NCI-H69 (cell line): ENCODE measurements around the gene TAMM41.
"Not testable (repeated sequence)": the region's sequence is repeated elsewhere in the genome, so short reads cannot be mapped to it uniquely, and the experiment has no call there.

ENCODE experiments used
- DNase-seq: peaks from one replicate; lab custom pipeline; 2025; lab: John Stamatoyannopoulos, UW

TAMM41 gene

DNA sequence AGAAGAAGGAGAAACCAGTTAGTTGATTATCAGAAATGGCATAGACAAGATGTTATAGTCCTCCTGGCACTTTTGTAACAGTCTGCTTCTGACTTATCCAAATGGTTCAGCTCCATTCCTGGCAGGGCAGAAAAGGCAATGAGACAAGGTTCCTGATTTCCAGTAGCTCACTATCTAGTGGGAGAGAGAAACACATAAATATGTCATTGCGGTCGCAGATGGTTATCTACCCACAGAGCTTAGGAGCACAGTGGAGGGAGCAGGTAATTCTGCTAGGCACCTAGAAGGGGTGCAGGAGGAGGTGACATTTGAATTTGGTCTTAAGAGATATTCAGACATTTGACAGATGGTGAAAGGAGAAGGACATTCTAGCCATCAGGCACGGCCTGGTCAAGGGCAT lies 78.1 kb downstream of the TAMM41 start:
- no peak for DNase-seq

DNA sequence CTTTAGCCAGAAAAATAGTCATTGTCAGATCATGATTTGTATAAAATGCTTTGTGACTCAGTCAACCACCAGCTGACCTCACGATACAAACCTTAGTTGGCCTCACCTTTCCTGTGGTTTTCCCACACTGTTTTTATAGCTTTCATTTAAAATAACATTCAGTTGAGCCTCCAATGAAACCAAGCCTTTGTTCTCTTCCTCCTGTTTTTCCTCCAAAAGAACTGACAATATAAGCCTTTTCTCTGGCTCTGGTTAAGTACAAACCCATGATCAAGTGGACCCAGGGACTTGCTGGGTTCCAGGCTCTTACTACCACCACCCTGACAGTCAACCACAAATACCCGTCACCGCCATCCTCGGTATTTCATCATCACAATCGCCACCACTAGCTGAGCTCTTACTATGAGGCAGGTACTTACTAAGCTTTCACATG lies 81.7 kb downstream of the TAMM41 start:
- DNase-seq: no peak

DNA sequence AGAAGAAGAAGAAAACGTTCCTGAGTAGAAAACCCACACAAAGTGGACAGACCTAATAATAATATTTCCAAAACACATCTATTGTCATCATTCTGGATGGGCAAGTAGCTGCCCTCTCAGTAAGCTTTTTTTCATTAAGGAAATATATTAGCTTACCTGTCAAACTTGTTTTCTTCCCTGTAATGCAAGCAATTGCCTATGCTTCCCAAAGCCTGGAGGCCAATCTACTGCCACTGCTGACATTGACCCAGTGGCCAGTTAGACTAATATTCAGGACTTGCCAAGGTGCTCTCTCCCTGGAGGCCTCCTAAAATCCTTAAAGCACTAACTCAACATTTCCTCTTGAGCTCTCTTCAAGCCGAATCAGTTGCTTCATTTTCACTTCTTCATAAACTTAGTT lies 86.7 kb downstream of the TAMM41 start:
- no peak for DNase-seq

DNA sequence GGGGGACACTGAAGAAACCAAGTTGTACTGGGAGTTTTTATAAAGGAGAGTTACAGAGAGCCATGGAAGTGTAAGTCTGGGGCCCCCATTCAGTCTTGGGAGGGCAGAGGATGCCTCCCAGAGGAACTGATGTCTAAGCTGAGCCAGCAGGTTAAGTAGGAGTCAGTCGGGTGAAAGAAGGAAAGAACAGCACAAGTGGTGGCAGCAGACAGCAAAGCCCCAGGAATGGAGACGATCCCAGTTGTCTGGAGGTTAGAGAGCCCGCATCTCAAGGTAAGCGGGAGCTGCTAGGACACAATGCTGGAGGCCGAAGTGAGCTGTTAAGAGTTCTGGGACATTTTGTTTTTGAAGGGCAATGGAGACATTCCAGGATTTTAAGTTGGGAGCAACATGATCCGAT lies 88.8 kb downstream of the TAMM41 start:
- no peak for DNase-seq

DNA sequence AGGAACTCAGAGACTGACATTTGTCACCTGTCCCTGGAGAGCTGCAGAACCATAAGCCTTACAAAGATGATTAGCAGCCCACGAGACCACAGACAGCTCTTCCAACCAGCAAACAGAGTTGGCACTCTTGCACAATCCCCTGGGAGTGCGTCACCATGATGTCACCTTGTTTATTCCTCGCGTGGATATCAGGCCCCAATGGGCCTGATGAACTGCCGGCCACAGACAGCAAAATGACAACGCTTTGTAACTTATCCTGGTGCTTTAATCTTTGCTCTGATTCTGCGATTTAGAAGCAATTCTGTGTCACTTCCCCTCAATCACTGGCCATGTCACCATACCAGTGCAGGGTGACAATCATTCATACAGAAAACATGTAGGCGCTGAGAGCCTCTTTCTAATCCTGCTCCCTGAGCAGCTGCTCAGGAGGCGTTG lies 89.2 kb downstream of the TAMM41 start:
- DNase-seq: no peak

DNA sequence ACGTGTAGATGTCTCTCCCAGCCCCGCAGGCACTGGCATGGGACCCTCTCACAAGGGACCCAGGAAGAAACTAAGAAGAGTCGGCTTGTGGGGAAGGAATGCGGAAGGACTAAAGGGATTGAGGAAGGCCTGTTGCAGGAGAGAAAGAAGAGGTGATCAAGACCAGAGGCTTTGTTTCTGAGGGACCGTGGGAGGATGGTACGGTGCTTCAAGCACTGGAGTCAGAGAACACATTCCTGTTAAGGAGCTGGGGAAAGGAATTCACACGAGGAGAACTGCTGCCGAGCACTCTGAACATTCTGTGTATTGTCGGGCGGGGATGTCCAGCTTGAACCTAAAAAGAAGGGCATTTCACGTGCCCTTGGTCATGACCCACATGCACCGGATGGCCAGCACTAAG lies 91.4 kb downstream of the TAMM41 start:
- DNase-seq: no peak

DNA sequence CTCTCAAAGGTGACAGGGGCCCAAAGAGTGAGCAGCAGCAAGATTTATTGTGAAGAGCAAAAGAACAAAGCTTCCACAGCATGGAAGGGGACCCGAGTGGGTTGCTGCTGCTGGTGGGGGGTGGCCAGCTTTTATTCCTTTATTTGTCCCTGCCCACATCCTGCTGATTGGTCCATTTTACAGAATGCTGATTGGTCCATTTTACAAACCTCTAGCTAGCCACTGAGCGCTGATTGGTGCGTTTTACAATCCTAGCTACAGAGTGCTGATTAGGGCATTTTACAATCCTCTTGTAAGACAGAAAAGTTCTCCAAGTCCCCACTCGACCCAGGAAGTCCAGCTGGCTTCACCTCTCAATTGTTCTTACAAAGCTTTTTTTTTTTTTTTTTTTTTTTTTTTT lies 94.4 kb downstream of the TAMM41 start:
- not testable (repeated sequence) for DNase-seq

DNA sequence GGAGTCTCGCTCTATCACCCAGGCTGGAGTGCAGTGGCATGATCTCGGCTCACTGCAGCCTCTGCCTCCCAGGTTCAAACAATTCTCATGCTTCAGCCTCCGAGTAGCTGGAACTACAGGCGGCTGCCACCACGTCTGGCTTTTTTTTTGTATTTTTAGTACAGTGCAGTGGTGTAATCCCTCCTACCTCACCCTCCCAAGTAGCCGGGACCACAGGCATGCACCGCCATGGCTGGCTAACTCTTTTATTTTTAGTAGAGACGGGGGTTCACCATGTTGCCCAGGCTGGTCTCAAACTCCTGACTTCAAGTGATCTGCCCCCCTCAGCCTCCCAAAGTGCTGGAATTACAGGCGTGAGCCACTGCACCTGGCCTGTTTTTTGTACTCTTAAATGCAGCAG lies 98.4 kb downstream of the TAMM41 start:
- DNase-seq: not testable (repeated sequence)
